ENCODE data around the gene PMEL. TPM values are rescaled to one million over a fixed set of nuclear protein-coding genes. Genes with fewer than 3 reads are reported as not detected.

Gene PMEL
- 0.49 and 1.4 TPM in 2 replicates for total RNA-seq (2014; rRNA removed; shearing (Covaris generic))
- 2.4 and 3.0 TPM in 2 replicates for total RNA-seq (2022)
- percentile 25 among the genes with signal in this experiment for Bru-seq, nascent RNA
- BruChase-seq, experiment 1, labeled RNA remaining after a 6-hour chase = percentile 26 among the genes with signal in this experiment
- percentile 27 among the genes with signal in this experiment for BruChase-seq, experiment 2, labeled RNA remaining after a 2-hour chase
- long read RNA-seq, partial matches to known transcripts = 0 of 20 reads
- long read RNA-seq, other reads (novel, unspliced or antisense) = 19 of 20 reads

DNA sequence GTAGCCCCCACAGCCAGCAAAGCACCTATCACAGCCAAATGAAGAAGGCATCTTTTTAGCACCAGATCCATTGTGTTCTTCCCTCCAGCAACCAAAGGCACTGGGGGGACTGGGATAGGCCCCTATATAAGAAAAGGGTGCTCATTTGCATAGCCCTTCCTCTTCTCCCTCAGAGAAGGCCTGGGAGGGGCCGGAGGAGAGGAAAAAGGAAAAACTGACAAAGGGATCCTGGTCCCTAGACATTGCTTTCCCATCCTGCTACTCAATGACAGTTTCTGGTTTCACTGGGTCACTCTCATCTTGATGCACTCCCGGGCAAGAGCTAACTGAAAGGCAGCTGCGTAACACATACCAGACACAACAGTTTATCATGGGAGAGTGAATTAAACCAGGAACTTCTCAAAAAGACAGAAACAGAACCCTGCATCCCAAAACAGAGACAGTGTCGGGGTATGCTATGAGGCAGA is at the start of gene PMEL:
PMEL (minus strand) TSS at position 102 of the 467 bp plus-strand sequence; CDS start at position 71, 31 bp downstream.
- intact Hi-C loops (cut with micrococcal nuclease; ENCODE audit: unreplicated experiment) = loop anchor here (2.0 kb wide), 1 partner anchor 33 kb away; no protein-coding TSS in a partner anchor

DNA sequence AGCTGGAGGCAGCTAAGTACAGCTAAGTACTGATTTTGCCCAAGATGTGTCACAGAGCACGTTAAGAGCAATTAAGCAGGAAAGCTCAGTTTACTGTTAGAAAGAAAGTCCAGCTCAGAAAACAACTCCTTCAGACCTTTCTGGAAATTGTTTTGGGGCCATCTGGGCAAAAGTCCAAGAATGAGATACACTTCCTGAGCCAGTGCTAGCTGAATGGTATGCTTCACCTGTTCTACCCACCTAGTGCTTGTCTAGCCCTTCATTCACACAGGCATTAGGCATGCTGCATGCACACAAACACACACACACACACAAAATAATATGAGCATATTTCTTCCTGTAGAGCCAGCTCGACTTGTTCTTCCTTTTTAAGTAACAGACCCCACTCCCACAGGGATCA is 48.4 kb upstream of the PMEL start:
- H3K9me2 ChIP-seq (ENCODE audit: insufficient read depth, low read length) = no peaks in the 10 kb centered on the region
- H3K4me3 ChIP-seq (ENCODE audit: low read depth, low read length, poor library complexity, severe bottlenecking) = no peak overlapping the region
- H3K9me3 ChIP-seq (ENCODE audit: low read length) = no peaks in the 10 kb centered on the region
- no peak overlapping the region for H3K4me2 ChIP-seq (ENCODE audit: low read length)
- H3K36me3 ChIP-seq (ENCODE audit: insufficient read depth, low read length) = no peaks in the 10 kb centered on the region
- TF ChIP-seq CTCF (conservative IDR thresholded peaks at IDR 0.05; ENCODE audit: low read length) = no peak
- TF ChIP-seq EZH2phosphoT487 (IDR thresholded peaks at IDR 0.05; ENCODE audit: borderline replicate concordance, low read depth, low read length) = no peak
- no peaks in the 10 kb centered on the region for H3K79me2 ChIP-seq (ENCODE audit: insufficient read depth, low read depth, low read length)
- intact Hi-C loops (cut with micrococcal nuclease; ENCODE audit: unreplicated experiment) = no loop called here
- no peak for DNase-seq (ENCODE audit: low spot score)
- ChIA-PET POLR2A (interaction anchor here (0.5 to 1.1 kb wide), 6 partner anchors 9 to 183 kb away, joined by 3 to 4 read pairs (median 3); no protein-coding TSS in a partner anchor), CTCF (ENCODE audit: unreplicated experiment) (no interaction called here)
- no peaks in the 10 kb centered on the region for H3K4me1 ChIP-seq (ENCODE audit: insufficient read depth, low read length, poor library complexity, severe bottlenecking)
- no peaks in the 10 kb centered on the region for H4K20me1 ChIP-seq (ENCODE audit: insufficient read depth, low read length)
- H2AFZ ChIP-seq (ENCODE audit: low read length) = no peak overlapping the region
- no TSS peak for BruUV-seq (replicated peaks)
- no peak overlapping the region for H3K27ac ChIP-seq (ENCODE audit: low read depth, low read length, poor library complexity, severe bottlenecking)

More for the DNA sequence above, at the start of gene PMEL:
- Histone ChIP-seq H3K9me2 (ENCODE audit: insufficient read depth, low read length) (no peaks in the 10 kb centered on the region), H3K79me2 (ENCODE audit: insufficient read depth, low read depth, low read length) (peaks cover 15% of the 10 kb centered on the region; the same call in 1 of the 2 replicates), H3K4me3 (ENCODE audit: low read depth, low read length, poor library complexity, severe bottlenecking) (peak within 1 kb of the TSS; percentile 91), H3K27ac (ENCODE audit: low read depth, low read length, poor library complexity, severe bottlenecking) (peak within 1 kb of the TSS; percentile 37), H4K20me1 (ENCODE audit: insufficient read depth, low read length) (0 out of 2 replicates have a peak, but pooled peaks cover 6% of the 10 kb centered on the region), H3K9me3 (ENCODE audit: low read length) (no peaks in the 10 kb centered on the region), H2AFZ (ENCODE audit: low read length) (peak within 1 kb of the TSS; percentile 91), H3K4me1 (ENCODE audit: insufficient read depth, low read length, poor library complexity, severe bottlenecking) (peaks cover 28% of the 10 kb centered on the region), H3K4me2 (ENCODE audit: low read length) (peak within 1 kb of the TSS; percentile 96), H3K36me3 (ENCODE audit: insufficient read depth, low read length) (peaks cover 24% of the 10 kb centered on the region)
- CTCF ChIA-PET (ENCODE audit: unreplicated experiment) = no interaction called here
- BruUV-seq (replicated peaks) = no TSS peak
- TF ChIP-seq CTCF (conservative IDR thresholded peaks at IDR 0.05; ENCODE audit: low read length) (no peak), EZH2phosphoT487 (IDR thresholded peaks at IDR 0.05; ENCODE audit: borderline replicate concordance, low read depth, low read length) (no peak)
- POLR2A ChIA-PET = interaction anchor here (0.5 kb wide), 1 partner anchor 86 kb away, joined by 4 read pairs; no protein-coding TSS in a partner anchor
- no peak for DNase-seq (ENCODE audit: low spot score)

DNA sequence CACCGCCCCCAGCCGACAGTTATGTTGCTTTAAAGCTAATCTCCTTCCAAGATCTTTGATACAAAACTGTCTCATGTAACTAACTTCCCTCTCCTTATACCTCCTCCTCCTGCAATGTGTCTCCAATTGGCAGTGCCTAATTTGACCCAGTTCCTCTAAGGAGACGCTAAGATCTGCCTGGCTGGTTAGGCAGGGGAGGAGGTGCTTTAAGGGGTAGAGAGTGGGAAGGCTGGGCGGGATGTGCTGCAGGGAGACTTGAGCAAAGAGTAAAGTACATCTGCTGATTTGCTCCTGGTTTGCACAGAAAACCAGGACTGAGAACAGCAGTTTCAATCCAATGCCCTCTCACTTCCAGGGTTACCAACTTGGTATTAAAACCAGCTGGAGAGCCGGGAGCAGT is 47.6 kb upstream of the PMEL start:
- Histone ChIP-seq H3K4me3 (ENCODE audit: low read depth, low read length, poor library complexity, severe bottlenecking) (no peak overlapping the region), H3K36me3 (ENCODE audit: insufficient read depth, low read length) (no peaks in the 10 kb centered on the region), H3K27ac (ENCODE audit: low read depth, low read length, poor library complexity, severe bottlenecking) (no peak overlapping the region), H3K4me2 (ENCODE audit: low read length) (no peak overlapping the region), H3K9me2 (ENCODE audit: insufficient read depth, low read length) (no peaks in the 10 kb centered on the region), H3K4me1 (ENCODE audit: insufficient read depth, low read length, poor library complexity, severe bottlenecking) (no peaks in the 10 kb centered on the region), H2AFZ (ENCODE audit: low read length) (no peak overlapping the region), H4K20me1 (ENCODE audit: insufficient read depth, low read length) (no peaks in the 10 kb centered on the region), H3K79me2 (ENCODE audit: insufficient read depth, low read depth, low read length) (no peaks in the 10 kb centered on the region), H3K9me3 (ENCODE audit: low read length) (no peaks in the 10 kb centered on the region)
- ChIA-PET CTCF (ENCODE audit: unreplicated experiment) (no interaction called here), POLR2A (interaction anchor here (0.5 to 1.1 kb wide), 6 partner anchors 10 to 182 kb away, joined by 3 to 4 read pairs (median 3); no protein-coding TSS in a partner anchor)
- TF ChIP-seq CTCF (conservative IDR thresholded peaks at IDR 0.05; ENCODE audit: low read length) = no peak
- TF ChIP-seq EZH2phosphoT487 (IDR thresholded peaks at IDR 0.05; ENCODE audit: borderline replicate concordance, low read depth, low read length) = no peak
- intact Hi-C loops (cut with micrococcal nuclease; ENCODE audit: unreplicated experiment) = no loop called here
- no peak for DNase-seq (ENCODE audit: low spot score)
- no TSS peak for BruUV-seq (replicated peaks)
